Activated T-cell treated with anti-CD3 and anti-CD28 coated beads for 4 hours (primary cell): ENCODE results near the gene SP110.
A peak's percentile ranks its signal among the peaks of the same experiment; 100 is the strongest.

ENCODE experiments used
- DNase-seq: peaks from one replicate; pipeline ENCODE4 v3.0.0-alpha.2; 2020

The SP110 gene

DNA sequence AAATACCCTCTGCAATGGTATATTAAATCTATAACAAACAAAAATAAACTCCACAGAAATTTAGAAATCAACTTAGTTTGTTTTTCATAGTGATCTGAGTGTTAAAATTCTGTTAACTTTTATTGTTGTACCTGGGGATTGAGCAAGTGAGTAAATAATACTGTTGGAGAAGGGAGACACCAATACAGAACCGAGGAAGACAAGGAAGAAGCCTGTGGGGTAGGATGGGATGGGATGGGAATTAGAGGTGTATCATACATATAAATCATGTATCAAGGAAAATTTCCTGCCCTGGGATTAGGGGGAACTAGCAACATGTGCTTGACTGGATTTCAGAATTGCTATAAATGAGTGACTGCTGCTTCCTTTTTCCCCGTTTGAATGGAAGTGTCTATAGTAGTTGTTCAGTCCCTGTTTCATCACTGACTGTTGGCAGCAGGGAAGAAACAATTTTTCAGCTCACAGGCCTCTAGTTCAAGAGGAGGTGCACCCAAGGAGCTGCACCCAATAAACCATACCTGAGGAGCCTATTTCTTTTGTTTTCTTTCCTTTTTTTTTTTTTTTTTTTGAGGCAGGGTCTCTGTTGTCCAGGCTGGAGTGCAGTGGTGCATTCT lies 53.1 kb downstream of the SP110 start:
- no peak for DNase-seq

DNA sequence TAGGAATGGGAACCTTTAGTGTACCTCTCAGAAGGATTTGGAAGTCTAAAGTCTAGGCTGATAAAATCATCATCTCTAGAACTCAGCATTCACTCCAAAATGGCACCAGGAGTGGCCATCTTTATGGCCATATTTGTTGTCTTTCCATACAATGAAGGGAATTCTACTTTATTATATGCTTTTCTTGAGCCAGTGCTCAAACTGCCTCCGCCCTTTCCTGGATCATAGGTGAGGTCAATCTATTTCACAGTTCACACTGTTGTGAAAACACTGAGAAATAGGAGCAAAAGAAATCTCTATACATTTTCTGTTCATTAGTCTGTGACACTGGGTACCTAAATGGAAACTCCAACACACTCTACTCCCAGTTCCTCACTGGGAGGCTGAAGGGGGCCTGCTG lies 55.6 kb downstream of the SP110 start:
- no peak for DNase-seq

DNA sequence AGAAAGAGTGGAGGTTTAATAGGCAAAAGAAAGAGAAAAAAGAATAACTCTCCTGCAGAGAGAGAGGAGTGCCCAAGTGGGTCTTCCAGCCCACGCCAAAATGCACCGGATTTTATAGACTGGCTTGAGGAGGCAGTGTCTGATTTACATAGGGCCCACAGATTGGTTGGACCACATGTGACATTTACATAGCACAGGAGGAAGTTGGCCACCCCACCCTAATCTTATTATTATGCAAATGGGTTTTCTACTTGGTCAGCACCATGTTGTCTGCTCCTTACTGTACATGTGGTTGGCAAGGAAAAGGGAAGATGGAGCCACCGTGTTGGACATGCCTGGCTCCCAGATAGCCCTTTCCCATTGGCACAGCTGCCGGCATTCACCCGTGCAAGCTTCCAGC lies 56.8 kb downstream of the SP110 start:
- DNase-seq = no peak

DNA sequence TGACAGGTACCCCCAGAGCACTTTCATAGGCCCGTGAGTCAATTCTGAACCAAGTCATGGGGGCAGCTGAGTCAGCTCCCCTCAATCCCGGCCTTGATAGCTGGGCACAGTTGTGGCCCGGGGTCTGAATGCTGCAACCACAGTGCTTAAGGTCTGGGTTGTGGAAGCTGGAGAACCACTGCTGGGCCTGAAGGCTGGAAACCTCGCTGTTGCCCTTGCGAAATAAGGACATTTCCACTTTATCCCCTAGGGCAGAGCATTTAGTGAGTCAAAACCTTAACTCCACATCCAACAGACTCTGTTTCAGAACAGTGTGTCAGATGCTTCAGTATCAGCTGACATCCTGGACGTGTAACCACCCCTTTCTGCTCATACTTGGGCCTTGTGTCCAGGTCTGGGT lies 58.6 kb downstream of the SP110 start:
- DNase-seq = no peak

DNA sequence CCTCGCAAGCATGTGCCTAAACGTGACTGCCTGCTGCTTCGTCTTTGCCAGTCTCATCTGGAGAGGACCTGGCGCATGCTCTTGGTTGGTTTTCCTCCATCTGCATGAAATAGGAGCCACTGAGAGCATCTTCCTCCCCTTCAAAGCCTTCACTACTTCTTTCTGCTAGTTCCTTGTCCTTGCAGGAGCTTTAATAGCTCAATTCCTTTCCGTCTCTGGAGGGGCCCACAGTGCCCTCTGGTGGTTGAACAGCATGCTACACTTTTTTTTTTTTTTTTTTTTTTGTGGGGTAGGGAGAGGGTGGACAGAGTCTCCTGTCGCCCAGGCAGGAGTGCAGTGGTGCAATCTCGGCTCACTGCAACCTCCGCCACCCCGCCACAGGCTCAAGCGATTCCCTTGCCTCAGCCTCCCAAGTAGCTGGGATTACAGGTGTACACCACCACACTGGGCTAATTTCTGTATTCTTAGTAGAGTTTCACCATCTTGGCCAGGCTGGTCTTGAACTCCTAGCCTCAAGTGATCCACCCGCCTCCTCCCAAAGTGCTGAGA lies 59.6 kb downstream of the SP110 start:
- peak; percentile 28 for DNase-seq

DNA sequence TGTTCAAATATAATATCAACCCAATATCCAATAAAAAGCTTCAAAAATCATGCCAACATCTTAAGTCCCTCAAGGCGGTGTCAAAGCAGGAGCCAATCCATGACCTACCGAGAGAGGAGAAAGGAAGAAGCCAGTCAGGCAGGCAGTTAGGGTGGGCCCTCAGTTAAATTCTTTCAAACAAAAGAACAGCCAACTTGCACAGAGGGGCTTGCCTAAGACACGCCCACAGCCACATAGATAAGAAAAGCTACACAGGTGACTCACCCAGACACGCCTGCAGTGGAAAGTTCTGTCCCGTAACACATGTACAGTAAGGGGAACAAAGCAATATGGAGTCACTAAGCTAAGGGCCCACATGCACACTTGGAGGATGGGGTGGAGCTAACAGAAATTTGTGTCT lies 61.3 kb downstream of the SP110 start:
- no peak for DNase-seq

DNA sequence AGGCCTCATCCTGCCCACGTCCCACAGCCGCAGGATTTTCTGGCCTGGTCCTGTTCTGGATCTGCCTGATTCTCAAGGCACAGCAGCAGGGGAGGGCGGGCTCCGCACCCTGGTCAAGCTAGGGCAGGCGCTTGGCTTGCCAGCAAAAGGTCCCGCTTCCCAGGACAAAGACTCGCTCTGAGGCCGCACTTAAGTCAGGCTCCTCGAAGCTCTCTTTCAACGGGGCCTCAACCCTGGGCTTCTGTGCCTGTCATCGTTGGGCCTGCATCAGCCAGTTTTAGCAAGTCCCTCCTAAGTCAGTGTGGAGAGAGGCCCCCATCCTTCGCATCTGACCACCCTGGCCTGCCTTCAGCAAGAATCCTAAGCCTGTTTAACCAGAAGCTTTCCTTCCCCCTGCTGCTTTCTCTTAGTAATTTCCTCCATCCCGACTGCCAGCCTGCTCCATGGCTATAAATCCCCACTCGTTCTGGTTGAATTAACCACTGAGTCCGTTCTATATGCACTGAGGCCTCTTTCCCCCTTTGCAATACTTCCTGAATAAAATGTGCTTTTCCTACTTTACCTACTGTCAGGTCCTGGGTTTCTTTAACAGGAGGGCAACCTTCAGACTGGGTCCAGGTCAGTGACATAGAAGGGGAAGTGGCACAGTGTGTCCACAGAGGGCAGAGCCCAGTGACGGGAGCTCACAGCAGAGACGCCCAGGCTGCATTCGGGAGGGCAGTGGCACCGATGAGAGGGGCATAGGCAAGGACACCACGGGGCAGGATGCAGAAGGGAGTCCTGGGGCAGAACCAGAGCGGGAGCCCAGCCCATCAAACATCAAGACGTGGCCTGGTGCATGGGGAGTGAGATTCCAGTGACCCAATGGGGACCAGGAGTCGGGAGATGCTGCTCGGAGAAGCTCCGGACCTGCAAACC lies 62.7 kb downstream of the SP110 start:
- DNase-seq = no peak

DNA sequence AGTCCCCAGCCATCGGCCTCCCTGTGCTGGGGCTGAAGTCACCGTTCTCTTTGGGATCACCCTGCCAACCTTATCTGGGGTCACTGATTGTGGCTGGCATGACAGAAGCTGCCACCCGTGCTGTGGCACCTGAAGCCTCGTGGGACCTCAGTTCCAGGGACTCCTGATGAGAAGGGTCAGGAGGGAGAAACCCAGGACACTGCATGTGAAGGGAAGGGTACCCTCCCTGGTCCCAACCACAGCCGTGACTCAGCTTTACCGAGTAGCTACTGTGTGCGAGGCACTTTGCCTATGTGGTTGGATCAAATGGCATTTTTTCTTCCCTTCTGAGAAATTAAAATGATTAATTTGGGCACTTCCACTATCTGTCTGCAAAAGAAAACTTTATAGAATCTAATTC lies 64.4 kb downstream of the SP110 start:
- DNase-seq = no peak

DNA sequence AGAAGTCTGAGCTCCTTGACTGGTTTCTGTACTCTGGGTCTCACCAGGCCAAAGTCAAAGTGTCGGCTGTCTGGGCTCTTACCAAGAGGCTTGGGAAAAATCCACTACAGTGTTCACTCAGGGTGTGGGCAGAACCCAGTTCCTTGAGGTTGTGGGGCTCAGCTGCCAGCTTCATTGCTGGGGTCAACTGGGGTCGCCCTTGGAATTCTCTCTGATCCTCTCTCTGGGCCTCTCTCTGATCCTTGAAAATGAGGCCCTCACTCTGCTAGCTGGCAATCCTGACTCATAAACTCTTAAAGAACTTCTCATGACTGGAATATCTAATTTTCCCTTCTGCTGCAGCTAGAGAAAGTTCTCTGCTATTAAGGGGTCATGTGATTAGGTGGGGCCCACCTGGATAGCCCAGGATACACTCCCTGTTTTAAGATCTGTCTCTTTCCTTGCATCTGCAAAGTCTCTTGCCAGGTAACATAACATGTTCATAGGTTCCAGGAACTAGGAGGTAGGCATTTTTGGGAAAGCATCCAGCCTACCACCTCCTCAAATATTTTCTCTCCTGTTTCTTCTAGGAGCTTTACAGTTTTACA lies 66.3 kb downstream of the SP110 start:
- no peak for DNase-seq

DNA sequence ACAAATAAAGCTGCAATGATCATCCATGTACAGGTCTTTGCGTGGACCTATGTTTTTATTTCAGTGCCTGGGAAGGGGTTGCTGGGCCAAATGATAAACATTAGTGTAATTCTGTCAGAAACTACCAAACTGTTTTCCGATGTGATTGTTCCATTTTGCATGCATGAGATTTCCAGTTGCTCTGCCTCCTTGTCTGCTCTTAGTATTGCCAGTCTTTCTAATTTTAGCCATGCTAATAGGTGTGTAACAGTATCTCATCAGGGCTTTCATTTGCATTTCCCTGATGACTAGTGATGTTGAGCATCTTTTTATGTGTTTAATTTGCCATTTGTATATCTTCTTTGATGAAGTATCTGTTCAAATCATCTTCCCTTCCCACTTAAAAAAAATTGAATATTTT lies 67.5 kb downstream of the SP110 start:
- DNase-seq = no peak

DNA sequence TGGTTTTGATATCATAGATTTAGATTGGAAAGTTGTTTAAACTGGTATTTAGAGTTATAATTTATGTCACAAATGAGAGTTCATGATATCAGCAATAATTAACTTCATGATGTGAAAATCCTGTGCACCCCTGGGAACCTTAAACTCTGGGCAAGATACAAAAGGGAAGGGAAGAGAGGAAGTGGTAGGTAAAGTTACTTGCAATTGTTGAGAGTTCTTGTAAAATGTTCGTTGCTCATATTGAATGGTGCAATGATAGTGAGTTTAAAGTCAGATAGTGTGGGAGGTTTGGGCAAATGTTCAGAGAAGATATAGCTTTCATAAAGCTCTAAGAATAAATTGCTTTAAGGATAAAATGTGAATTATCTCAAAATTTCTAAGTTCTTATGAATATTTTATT lies 75.4 kb downstream of the SP110 start:
- DNase-seq = no peak

DNA sequence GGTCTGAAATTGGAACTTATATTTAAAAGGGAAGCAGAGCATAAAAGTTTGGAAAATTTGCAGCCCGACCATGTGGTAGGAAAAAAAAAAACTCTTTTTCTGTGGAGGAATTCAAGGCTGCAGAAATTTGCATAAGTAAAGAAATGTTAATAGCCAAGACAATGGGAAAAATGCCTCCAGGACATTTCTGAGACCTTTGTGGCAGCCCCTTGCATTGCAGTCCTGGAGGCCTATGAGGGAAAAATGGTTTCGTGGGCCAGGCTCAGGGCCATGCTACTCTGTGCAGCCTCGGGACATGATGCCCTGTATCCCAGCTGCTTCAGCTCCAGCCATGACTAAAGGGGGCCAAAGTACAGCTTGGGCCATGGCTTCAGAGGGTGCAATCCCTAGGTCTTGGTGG lies 79.1 kb downstream of the SP110 start:
- DNase-seq = no peak

DNA sequence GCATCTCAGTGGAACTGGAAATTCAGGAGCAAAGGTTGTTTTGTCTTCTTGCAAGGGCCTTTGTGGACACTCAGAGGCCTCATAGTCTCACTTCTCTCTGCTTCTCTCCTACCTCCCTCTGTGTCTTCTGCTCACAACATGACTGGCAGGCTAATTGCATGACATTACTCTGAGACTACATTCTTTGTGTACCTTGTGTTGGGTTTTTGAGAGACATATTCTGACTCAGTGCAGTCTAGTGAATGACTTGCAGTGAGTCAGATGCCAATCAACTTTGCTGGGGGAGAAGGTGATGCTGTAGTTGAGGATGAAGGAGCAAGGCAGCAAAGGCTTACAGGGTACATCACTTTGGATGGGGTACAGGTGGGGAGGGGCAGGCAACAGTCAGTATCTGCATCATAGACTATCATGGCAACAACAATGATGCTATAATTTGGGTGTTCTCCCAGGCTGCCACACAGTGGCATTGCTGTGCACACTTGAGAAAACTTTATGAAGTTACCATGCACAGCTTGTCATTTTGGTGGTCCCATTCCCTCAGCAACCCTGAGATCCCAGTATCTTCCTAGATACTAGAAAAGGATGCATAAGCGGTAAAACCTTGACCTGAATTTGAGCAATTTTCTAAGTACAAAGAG lies 81.8 kb downstream of the SP110 start:
- DNase-seq = no peak

DNA sequence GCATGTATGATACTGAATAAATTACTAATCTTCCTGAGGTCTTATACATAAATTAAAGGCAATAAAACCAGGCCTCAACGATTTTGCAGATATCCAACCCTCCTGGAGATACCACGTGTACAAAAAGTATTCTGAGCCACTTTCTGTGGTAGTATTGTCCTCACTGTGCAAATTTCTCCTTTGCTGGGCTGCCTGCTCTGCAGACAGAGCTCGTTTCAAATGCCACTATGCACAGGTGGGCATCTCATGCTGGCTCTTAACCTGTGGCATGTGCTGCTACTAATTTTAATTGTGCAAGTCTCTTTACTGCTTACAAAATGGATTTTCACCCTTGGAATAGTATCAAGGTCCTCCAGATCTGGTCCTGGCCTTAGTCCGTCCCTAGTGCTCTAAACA lies 84.7 kb downstream of the SP110 start:
- no peak for DNase-seq

DNA sequence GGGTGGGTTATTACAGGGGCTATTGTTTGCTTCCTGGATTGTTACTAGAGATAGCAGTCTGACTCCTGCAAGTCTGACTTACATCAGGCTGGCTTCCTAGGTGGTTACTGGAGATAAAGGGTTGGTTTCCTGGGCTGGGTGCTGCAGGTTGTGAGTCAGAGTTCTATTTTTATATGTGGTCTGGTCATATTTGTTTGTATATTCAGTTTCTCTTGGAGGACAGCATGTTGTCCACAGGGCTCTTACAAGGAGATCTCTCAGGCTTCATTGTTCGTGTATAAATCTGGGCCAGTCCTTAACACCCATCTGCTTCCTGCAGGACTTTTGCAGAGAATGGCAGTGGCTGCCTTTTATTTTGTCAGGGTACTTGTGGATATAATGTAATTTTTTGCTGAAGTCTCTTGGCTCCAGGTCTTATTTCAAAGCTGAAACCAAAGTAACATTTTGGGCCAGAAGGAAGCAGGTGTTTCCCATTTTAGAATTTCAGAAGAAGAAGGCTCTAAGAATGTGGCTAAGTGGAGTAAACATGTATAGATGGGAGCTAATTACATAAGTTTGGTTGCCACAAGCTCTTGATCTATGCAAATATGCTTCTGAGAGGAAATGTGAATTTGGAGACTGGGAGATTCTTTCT lies 85.2 kb downstream of the SP110 start:
- DNase-seq = no peak

DNA sequence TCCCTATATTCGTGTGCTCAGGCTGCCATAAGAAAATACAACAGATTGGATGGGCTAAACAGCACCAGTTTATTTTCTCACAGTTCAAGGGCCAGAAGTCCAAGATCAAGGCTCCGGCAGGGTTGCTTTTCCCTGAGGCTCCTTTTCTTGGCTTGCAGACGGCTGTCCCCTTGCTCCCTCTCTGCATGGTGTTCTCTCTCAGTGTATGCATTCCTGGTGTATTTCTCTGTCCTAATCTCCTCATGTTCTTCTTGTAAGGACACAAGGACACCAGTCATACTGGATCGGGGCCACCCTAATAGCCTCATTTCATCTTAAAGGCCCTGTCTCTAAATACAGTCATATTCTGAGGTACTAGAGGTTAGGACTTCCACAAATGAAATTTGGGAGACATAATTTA lies 88.4 kb downstream of the SP110 start:
- DNase-seq = no peak

DNA sequence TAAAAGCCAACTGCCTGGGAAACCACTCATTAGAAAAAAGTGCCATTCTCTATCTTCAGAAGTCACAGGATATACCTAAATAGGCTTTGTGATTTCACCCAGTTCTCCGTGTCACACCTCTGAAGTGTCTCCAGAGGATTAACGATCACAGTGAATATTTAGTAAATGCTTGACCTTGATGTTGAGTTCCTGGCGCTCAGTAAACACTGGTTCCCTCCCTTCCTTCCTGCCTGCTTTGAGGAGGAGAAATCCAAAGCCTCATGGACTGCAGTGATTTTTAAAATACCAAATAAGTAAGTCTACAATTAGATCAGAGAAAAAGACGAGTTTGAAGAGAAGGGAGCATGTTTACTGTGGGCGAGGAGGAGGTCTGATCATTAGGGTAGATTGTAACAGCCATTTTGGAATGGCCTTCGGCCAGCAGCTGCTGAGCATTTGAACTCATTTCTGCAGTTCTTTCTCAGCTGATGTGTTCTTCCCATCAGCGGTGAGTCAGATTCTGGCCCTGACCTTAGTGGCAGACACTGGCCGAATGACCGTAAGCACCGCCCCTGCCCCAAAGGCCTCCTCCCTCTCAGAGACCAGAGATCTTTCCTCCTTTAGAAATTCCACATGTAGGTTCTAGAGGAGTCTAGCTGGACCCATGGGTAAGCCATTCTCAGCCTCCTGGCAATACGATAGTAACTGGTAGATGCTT lies 89.0 kb downstream of the SP110 start:
- no peak for DNase-seq

DNA sequence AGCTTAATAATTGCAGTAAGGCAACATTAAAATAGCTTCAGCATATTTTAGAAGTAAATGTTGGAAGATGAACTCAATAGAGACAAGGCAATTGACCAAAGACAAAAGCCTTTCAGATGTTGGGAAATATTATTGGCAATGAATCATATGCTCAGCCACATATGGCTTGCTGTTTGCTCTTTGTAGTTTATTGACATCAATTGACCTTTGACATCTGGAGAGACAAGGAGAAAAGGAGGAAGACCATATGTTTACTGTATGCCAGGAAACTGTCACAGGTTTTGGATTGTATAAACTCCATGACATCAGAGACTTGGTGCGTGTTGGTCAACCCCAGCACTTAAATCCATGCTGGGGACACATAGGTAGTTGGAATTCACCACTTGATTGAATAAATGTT lies 90.4 kb downstream of the SP110 start:
- DNase-seq = no peak

DNA sequence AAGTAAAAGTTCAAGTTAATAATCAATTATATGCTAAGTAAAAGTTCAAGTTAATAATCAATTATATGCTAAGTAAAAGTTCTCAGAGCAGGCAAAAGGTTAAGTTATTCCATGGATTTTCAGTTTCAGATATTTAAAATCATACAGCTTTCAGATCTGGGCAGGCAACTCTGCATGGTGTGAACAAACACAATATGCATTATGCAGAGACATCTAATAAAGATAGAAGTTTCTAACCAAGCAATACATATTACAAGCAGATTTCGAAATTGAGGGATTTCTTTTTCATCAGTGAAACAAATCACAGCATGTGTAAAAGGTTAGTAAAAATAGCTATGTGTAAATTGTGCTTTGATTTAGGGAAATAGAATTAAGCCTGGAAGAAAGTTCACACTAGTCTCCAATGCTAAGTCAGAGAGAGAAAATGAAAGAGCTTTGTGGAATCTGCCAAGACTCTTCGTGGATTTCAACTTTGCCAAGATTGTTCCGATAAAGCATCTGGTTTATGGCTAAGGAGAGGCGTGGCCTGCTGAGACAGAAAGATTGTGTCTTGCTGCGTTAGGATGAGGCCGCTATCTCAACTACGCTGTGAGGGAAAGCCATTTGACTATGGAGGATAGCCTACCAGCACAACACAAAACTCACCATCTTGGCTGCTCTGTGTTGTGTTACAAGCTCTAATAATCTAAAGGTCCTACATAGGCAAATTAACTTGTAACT lies 91.0 kb downstream of the SP110 start:
- DNase-seq = no peak

DNA sequence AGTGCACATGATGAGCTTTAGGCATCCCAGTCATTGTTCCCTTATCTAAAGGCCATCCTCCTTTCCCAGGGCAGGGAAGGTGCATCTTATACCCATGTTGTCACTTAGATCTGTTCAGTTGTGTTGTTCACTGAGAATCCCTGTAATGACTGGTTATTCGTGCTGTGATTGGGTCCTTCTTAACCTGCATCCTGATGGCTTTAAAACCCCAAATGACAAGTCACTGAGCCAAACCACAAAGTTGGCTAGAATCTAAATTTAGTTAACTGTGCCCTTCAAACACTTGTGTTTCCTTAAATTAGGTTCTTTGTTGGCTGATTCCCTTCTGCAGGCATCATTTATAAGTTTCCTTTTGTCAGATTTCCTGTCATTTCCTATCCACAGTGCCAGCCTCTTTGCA lies 92.6 kb downstream of the SP110 start:
- DNase-seq = no peak

DNA sequence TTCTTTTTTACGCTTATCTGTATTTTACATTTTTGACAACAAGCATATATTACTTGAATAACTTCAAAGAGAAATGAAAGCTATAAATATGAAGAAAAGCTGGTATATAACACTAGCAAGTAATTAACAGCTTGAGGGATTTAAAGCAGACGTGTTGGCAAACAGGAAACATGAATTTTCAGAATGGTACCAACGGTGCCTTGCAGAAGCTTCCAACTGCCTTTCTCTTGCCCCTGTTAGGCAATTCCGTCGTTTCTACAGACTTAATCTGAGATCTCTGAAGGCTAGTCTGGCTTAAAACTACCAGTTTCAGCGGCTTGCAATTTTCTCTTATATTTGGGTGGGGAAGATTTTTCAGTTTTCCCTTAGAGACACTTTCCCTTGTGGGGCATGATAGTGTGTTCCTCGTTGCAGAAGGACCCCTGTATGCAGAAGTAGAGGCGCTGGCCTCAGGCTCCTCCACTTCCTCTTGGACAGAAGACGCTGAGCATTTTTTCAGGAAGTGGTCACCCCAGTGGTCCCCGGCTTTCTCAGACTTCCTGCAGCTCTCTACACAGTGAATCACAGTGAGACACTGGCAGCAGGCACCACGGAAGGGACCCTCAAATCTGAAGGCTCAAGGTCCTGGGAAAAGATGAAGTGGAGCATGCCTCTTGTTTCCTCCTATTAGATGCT lies 94.9 kb downstream of the SP110 start:
- DNase-seq = no peak
